ENCODE data around the gene HARS1.

GRCh38 chr5:140664030-140664358, 27.2 kb downstream of the HARS1 start:
- TF ChIP-seq JUN (CRISPR knock-in tag; IDR thresholded peaks at IDR 0.05) (no peak), SP1 (CRISPR knock-in tag; conservative IDR thresholded peaks at IDR 0.05) (no peak), CTCF (IDR thresholded peaks at IDR 0.05) (no peak), STAT6 (CRISPR knock-in tag; conservative IDR thresholded peaks at IDR 0.05; ENCODE audit: low read depth) (no peak), NR2C2 (CRISPR knock-in tag; IDR thresholded peaks at IDR 0.05) (no peak), MAX (CRISPR knock-in tag; IDR thresholded peaks at IDR 0.05) (no peak), NFE2L1 (CRISPR knock-in tag; IDR thresholded peaks at IDR 0.05) (no peak), E2F5 (CRISPR knock-in tag; IDR thresholded peaks at IDR 0.05) (no peak), FOXP1 (CRISPR knock-in tag; IDR thresholded peaks at IDR 0.05; ENCODE audit: borderline replicate concordance) (no peak)
